ENCODE data around the gene SRP9. TPM values are rescaled to one million over a fixed set of nuclear protein-coding genes. Genes with fewer than 3 reads are reported as not detected.

The SRP9 gene, protein sequence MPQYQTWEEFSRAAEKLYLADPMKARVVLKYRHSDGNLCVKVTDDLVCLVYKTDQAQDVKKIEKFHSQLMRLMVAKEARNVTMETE
- 100 to 1,000 TPM in 4 of 6 donors, 10 to 100 TPM in 2; 34.5 to 157 (median 125) TPM for total RNA-seq

DNA sequence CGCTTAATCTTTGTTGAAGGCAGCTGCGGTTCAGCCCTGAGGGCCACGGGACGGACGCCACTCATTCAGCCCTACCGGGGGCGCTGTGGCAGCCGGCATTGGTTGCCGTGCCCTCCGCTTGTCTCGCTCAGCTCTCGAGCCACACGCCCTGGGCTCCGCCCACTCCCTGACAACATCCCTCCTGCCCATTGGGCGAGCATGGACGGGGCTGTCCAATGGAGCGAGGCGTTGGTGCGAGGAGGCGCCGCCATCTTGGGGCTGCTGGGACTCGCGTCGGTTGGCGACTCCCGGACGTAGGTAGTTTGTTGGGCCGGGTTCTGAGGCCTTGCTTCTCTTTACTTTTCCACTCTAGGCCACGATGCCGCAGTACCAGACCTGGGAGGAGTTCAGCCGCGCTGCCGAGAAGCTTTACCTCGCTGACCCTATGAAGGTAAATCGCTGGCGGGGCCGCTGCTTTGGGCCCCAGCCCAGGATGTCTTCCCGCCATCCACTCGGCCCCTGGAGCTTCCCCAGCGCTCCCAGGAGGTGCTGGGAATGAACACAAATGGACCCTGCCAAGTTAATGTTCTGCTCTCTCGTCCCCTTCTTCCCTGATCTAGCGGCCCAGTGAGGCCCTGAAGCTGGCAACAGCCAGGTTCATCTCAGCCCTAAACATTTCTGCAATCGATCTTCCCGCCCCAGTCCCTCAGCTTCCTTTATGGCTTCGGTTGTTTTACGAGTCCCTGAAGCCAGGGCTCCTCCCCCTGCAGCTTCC, at the start of gene SRP9:
Gene SRP9 (plus strand): TSS at position 244 of the 754 bp plus-strand sequence. CDS start 115 bp downstream, at position 359.
- 0% methylated on average over 18 to 35 of the region's 46 CpGs for WGBS, 2 donors
- peak; percentile 100 for ATAC-seq (ENCODE audit: low FRiP score in 2 of 2)
- peak; percentile 98 to 99 for DNase-seq
- no peaks in the 10 kb centered on the region for H3K27me3 ChIP-seq
- H3K27ac ChIP-seq = peak within 1 kb of the TSS; percentile 96 to 99 (median 96)
- no peaks in the 10 kb centered on the region for H3K9me3 ChIP-seq
- H3K4me3 ChIP-seq = peak within 1 kb of the TSS; percentile 48 to 81 (median 66)
- no peaks in the 10 kb centered on the region for H3K36me3 ChIP-seq
- peaks cover 38 to 55% (median 46%) of the 10 kb centered on the region in 4 donors for H3K4me1 ChIP-seq
- TF ChIP-seq POLR2AphosphoS5 (IDR thresholded peaks at IDR 0.05) (peak; percentile 95 to 98), CTCF (IDR thresholded peaks at IDR 0.05) (peak; percentile 83 to 98 (median 96)), EP300 (IDR thresholded peaks at IDR 0.05) (no peak), POLR2A (IDR thresholded peaks at IDR 0.05) (peak in 3 of 4 donors; percentile 80 to 93 (median 93))

DNA sequence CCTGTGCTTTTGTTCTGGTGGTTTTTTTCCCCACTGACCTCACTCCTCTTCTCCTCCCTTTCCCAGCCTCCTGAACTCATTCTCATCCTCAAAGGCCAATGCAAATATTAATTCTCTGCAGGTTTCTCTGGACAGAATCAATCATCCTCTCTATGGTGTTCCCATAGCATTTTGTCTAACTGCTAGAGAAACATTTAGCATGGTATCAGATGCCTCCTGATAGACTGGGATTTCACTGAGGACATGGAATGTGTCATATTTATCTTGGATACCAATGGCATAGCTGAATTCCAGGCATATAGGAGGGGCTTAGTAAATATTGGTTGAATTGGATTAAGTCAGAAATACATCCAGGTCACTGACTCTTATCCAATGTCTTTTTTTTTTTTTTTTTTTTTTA, 46.1 kb upstream of the SRP9 start:
- TF ChIP-seq EP300 (IDR thresholded peaks at IDR 0.05) (no peak), CTCF (IDR thresholded peaks at IDR 0.05) (no peak), POLR2A (IDR thresholded peaks at IDR 0.05) (no peak), POLR2AphosphoS5 (IDR thresholded peaks at IDR 0.05) (no peak)
- Histone ChIP-seq H3K4me1 (peaks cover 7 to 18% (median 14%) of the 10 kb centered on the region in 4 donors), H3K36me3 (no peaks in the 10 kb centered on the region), H3K9me3 (no peaks in the 10 kb centered on the region), H3K27me3 (no peaks in the 10 kb centered on the region), H3K27ac (no peak overlapping the region), H3K4me3 (no peak overlapping the region)
- no peak for ATAC-seq (ENCODE audit: low FRiP score in 2 of 2)
- DNase-seq = no peak

GRCh38 chr1:225733254-225733653, 44.4 kb upstream of the SRP9 start:
- DNase-seq (no peak), ATAC-seq (ENCODE audit: low FRiP score in 2 of 2) (no peak)
- Histone ChIP-seq H3K4me1 (peaks cover 14 to 27% (median 25%) of the 10 kb centered on the region in 4 donors), H3K36me3 (no peaks in the 10 kb centered on the region), H3K4me3 (no peak overlapping the region), H3K27ac (peak overlapping the region in 1 of 4 donors; percentile 24), H3K27me3 (no peaks in the 10 kb centered on the region), H3K9me3 (no peaks in the 10 kb centered on the region)
- WGBS, 2 donors = 73 to 80% methylated on average over 4 of the region's 4 CpGs
- no peak for TF ChIP-seq EP300 (IDR thresholded peaks at IDR 0.05)

DNA sequence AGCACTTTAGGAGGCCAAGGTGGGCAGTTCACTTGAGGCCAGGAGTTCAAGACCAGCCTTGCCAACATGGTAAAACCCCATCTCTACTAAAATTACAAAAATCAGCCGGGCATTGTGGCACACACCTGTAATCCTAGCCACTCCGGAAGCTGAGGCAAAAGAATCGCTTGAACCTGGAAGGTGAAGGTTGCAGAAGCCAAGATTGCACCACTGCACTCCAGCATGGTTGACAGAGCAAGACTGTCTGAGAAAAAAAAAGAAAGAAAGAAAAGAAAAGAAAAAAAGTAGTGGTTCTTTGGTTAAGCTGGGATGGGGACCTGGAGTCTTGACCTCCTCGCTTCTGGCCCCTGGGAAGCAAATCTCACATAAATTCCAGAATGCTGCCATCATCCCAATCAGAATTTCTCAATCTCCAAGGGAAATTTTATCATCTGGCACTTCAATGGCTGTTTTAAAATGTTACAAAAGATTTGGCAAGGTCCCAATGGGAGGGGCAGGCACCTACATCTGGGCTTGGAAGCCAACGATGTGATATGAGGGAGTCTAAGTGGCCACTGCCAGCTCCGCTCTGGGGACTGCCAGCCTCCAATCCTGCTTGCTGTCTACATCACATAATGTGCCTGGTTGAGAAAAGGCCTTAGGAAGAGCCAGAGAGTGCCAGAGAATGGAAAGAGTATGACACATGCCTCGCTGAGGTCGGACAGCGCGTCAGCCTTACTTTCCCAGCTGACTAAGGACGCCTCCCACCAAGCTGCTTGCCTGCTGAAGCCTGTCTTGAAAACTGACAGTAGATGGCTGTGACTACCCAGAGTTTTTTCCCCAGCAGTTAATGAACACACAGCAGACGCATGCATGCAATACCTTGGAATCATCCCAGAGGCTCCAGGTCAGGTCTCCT, 42.1 kb upstream of the SRP9 start:
- Histone ChIP-seq H3K27me3 (no peaks in the 10 kb centered on the region), H3K4me1 (peaks cover 14 to 27% (median 25%) of the 10 kb centered on the region in 4 donors), H3K4me3 (no peak overlapping the region), H3K36me3 (no peaks in the 10 kb centered on the region), H3K9me3 (no peaks in the 10 kb centered on the region), H3K27ac (peak overlapping the region; percentile 24 to 64 (median 58))
- ATAC-seq (ENCODE audit: low FRiP score in 2 of 2) (peak; percentile 79 to 95), DNase-seq (peak in 1 of 2 donors; percentile 76)
- TF ChIP-seq CTCF (IDR thresholded peaks at IDR 0.05) (no peak), POLR2AphosphoS5 (IDR thresholded peaks at IDR 0.05) (peak; percentile 47 to 70), POLR2A (IDR thresholded peaks at IDR 0.05) (no peak), EP300 (IDR thresholded peaks at IDR 0.05) (no peak)
- WGBS, 2 donors = 66 to 68% methylated on average over 11 to 12 of the region's 12 CpGs

Measured in upper lobe of left lung (tissue), 6 donors.